ENCODE measurements around the gene PTPRU.
"Not testable (repeated sequence)": the region's sequence is repeated elsewhere in the genome, so short reads cannot be mapped to it uniquely, and the experiment has no call there.

PTPRU gene

GRCh38 chr1:29222686-29223085, 13.6 kb upstream of the PTPRU start:
- no peak for DNase-seq

GRCh38 chr1:29223521-29223920, 12.8 kb upstream of the PTPRU start:
- DNase-seq, result no peak

- DNase-seq, result no peak
Observed at GRCh38 chr1:29224356-29224837, 11.9 kb upstream of the PTPRU start.

GRCh38 chr1:29225361-29225760, 11.0 kb upstream of the PTPRU start:
- DNase-seq, result no peak

GRCh38 chr1:29227511-29227910, 8.8 kb upstream of the PTPRU start:
- no peak for DNase-seq

- no peak for DNase-seq
Observed at GRCh38 chr1:29230204-29230552, 6.1 kb upstream of the PTPRU start.

- DNase-seq, result no peak
Observed at GRCh38 chr1:29230553-29231378, 5.6 kb upstream of the PTPRU start, which contains the start of gene MECR. MECR (minus strand) TSS chr1:29230934; CDS start chr1:29230906, 28 bp downstream.

- DNase-seq, result no peak
Observed at GRCh38 chr1:29232387-29232786, 3.9 kb upstream of the PTPRU start.

- DNase-seq, result no peak
Observed at GRCh38 chr1:29233693-29234092, 2.6 kb upstream of the PTPRU start.

- DNase-seq, result no peak
Observed at GRCh38 chr1:29234471-29234870, 1.9 kb upstream of the PTPRU start.

GRCh38 chr1:29234881-29235280, 1.4 kb upstream of the PTPRU start:
- DNase-seq, result not testable (repeated sequence)

- no peak for DNase-seq
Observed at GRCh38 chr1:29236712-29237128, 398 bp downstream of the PTPRU start.

GRCh38 chr1:29237129-29237821, 953 bp downstream of the PTPRU start:
- no peak for DNase-seq

GRCh38 chr1:29237852-29238619, 1.7 kb downstream of the PTPRU start:
- no peak for DNase-seq

GRCh38 chr1:29238620-29239002, 2.3 kb downstream of the PTPRU start:
- DNase-seq, result no peak

- DNase-seq, result no peak
Observed at GRCh38 chr1:29239142-29239541, 2.8 kb downstream of the PTPRU start.

GRCh38 chr1:29240400-29240837, 4.1 kb downstream of the PTPRU start:
- DNase-seq, result no peak

- DNase-seq, result no peak
Observed at GRCh38 chr1:29240986-29241385, 4.7 kb downstream of the PTPRU start.

- DNase-seq, result no peak
Observed at GRCh38 chr1:29243023-29243870, 6.9 kb downstream of the PTPRU start.

- no peak for DNase-seq
Observed at GRCh38 chr1:29243871-29244200, 7.5 kb downstream of the PTPRU start.

- no peak for DNase-seq
Observed at GRCh38 chr1:29245261-29245660, 8.9 kb downstream of the PTPRU start.

GRCh38 chr1:29245876-29246275, 9.6 kb downstream of the PTPRU start:
- no peak for DNase-seq

GRCh38 chr1:29247044-29247443, 10.7 kb downstream of the PTPRU start:
- DNase-seq, result no peak

Measured in SIG-M5 (cell line).